Putamen (tissue), 1 donor: ENCODE measurements around the gene ZNF366.
"Not testable (repeated sequence)": the region's sequence is repeated elsewhere in the genome, so short reads cannot be mapped to it uniquely, and the experiment has no call there.

Experiments
- DNase-seq: peaks from one replicate; pipeline ENCODE4 v3.0.0-alpha.2; 2016; ENCODE audit warnings: low spot score

ZNF366 gene

GRCh38 chr5:72407541-72407940 is 99.7 kb downstream of the ZNF366 start:
- no peak for DNase-seq

GRCh38 chr5:72407078-72407477 is 100.1 kb downstream of the ZNF366 start:
- no peak for DNase-seq

GRCh38 chr5:72404771-72405170 is 102.4 kb downstream of the ZNF366 start:
- DNase-seq = not testable (repeated sequence)

- no peak for DNase-seq
Observed at GRCh38 chr5:72402959-72403628, 104.1 kb downstream of the ZNF366 start.

- no peak for DNase-seq
Observed at GRCh38 chr5:72402381-72402890, 104.8 kb downstream of the ZNF366 start.

- no peak for DNase-seq
Observed at GRCh38 chr5:72400950-72401349, 106.3 kb downstream of the ZNF366 start.

- DNase-seq = no peak
Observed at GRCh38 chr5:72397836-72398235, 109.4 kb downstream of the ZNF366 start.

GRCh38 chr5:72394688-72395087 is 112.5 kb downstream of the ZNF366 start:
- no peak for DNase-seq

- DNase-seq = no peak
Observed at GRCh38 chr5:72393052-72393451, 114.2 kb downstream of the ZNF366 start.
